Loucy (cell line): Measurements from ENCODE around the gene GAS2L2.

Experiments used
- H2AFZ ChIP-seq: fragments of 200-600 bp; sonication (generic); 2 replicates; pipeline ENCODE4 v1.6.0; 2016; ENCODE audit warnings: antibody characterized with exemption, mild to moderate bottlenecking, low read length, moderate library complexity
- H3F3A ChIP-seq: fragments of 200-600 bp; 2 replicates; pipeline ENCODE4 v1.6.0; 2016; ENCODE audit warnings: antibody characterized with exemption, low read depth, mild to moderate bottlenecking
- H3K27me3 ChIP-seq: fragments of 200-600 bp; sonication (generic); 2 replicates; pipeline ENCODE4 v1.6.1; 2014; ENCODE audit warnings: low read length, mild to moderate bottlenecking; ENCODE audit not compliant: insufficient read depth, poor library complexity, severe bottlenecking
- H3K36me3 ChIP-seq: fragments of 200-600 bp; sonication (generic); 2 replicates; pipeline ENCODE4 v1.6.1; 2016; ENCODE audit warnings: low read length; ENCODE audit not compliant: insufficient read depth
- H3K4me1 ChIP-seq: fragments of 200-600 bp; sonication (generic); 2 replicates; pipeline ENCODE4 v1.5.1; 2014; ENCODE audit warnings: low read length, mild to moderate bottlenecking; ENCODE audit not compliant: insufficient read depth, poor library complexity, severe bottlenecking
- H3K4me2 ChIP-seq: fragments of 200-600 bp; sonication (generic); 2 replicates; pipeline ENCODE4 v1.6.0; 2014; ENCODE audit warnings: antibody characterized with exemption, low read length, low read depth, mild to moderate bottlenecking; ENCODE audit not compliant: poor library complexity, severe bottlenecking
- H3K4me3 ChIP-seq: fragments of 200-600 bp; sonication (generic); 2 replicates; pipeline ENCODE4 v1.5.1; 2014; ENCODE audit warnings: low read length, mild to moderate bottlenecking, mixed read lengths; ENCODE audit not compliant: poor library complexity, severe bottlenecking
- H3K79me2 ChIP-seq: fragments of 200-600 bp; sonication (generic); 2 replicates; pipeline ENCODE4 v1.6.1; 2014; ENCODE audit warnings: low read length; ENCODE audit not compliant: insufficient read depth
- H3K9ac ChIP-seq: fragments of 200-600 bp; sonication (generic); 2 replicates; pipeline ENCODE4 v1.6.0; 2014; ENCODE audit warnings: mild to moderate bottlenecking, low read depth, low read length, moderate library complexity; ENCODE audit not compliant: poor library complexity, severe bottlenecking
- H3K9me2 ChIP-seq: fragments of 200-600 bp; sonication (generic); replicated peaks from 2 replicates; pipeline ENCODE4 v1.6.1; 2016; ENCODE audit warnings: low read depth, low read length, mixed read lengths
- H3K9me3 ChIP-seq: fragments of 200-600 bp; sonication (generic); 2 replicates; pipeline ENCODE4 v1.6.1; 2014; ENCODE audit warnings: mild to moderate bottlenecking, antibody characterized with exemption, low read length, low read depth; ENCODE audit not compliant: insufficient read depth
- H4K20me1 ChIP-seq: fragments of 200-600 bp; sonication (generic); 2 replicates; pipeline ENCODE4 v1.6.0; 2014; ENCODE audit warnings: antibody characterized with exemption, low read length, mild to moderate bottlenecking; ENCODE audit not compliant: insufficient read depth, poor library complexity, severe bottlenecking
- EZH2phosphoT487 ChIP-seq: fragments of 200-600 bp; IDR thresholded peaks from 2 replicates; pipeline ENCODE4 v1.6.1; 2018; ENCODE audit warnings: antibody characterized with exemption, mild to moderate bottlenecking, moderate library complexity, borderline replicate concordance
- TF ChIP-seq, protein P1 (sequence below): fragments of 200-600 bp; sonication (generic); conservative IDR thresholded peaks from 2 replicates; pipeline ENCODE4 v1.5.1; 2014; ENCODE audit warnings: mild to moderate bottlenecking, antibody characterized with exemption, low read length

GAS2L2 gene

DNA sequence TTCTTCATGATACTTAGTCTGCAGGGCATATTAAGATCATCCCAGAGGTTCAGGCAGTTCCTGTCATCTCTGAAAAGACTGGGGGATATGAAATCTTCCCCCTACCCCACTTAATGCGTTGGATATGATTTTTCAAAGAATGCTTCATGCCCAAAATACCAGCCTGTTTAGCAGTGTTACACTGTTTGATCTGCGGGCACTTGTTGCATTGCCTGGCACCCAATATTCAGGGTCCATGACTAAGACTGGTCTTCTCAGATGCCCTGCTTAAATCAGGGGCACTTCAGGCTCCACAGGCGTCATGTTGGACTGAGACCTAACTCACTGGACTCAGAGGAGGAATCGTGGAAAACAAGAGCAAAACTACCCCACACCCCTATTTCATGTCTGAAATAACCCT is 28.0 kb downstream of the GAS2L2 start:
- H3K9me3 ChIP-seq: no peaks in the 10 kb centered on the region
- TF ChIP-seq, protein P1, sequence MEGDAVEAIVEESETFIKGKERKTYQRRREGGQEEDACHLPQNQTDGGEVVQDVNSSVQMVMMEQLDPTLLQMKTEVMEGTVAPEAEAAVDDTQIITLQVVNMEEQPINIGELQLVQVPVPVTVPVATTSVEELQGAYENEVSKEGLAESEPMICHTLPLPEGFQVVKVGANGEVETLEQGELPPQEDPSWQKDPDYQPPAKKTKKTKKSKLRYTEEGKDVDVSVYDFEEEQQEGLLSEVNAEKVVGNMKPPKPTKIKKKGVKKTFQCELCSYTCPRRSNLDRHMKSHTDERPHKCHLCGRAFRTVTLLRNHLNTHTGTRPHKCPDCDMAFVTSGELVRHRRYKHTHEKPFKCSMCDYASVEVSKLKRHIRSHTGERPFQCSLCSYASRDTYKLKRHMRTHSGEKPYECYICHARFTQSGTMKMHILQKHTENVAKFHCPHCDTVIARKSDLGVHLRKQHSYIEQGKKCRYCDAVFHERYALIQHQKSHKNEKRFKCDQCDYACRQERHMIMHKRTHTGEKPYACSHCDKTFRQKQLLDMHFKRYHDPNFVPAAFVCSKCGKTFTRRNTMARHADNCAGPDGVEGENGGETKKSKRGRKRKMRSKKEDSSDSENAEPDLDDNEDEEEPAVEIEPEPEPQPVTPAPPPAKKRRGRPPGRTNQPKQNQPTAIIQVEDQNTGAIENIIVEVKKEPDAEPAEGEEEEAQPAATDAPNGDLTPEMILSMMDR: no peak
- TF ChIP-seq EZH2phosphoT487: no peak
- no peaks in the 10 kb centered on the region for H3F3A ChIP-seq
- peaks cover 41% of the 10 kb centered on the region; the same call in 1 of the 2 replicates for H3K36me3 ChIP-seq
- no peak overlapping the region for H3K4me2 ChIP-seq
- no peaks in the 10 kb centered on the region for H3K9me2 ChIP-seq
- H3K79me2 ChIP-seq: no peaks in the 10 kb centered on the region
- no peaks in the 10 kb centered on the region for H4K20me1 ChIP-seq
- H3K4me3 ChIP-seq: no peak overlapping the region
- H2AFZ ChIP-seq: no peak overlapping the region
- H3K27me3 ChIP-seq: no peaks in the 10 kb centered on the region
- no peaks in the 10 kb centered on the region for H3K4me1 ChIP-seq
- H3K9ac ChIP-seq: no peak overlapping the region

DNA sequence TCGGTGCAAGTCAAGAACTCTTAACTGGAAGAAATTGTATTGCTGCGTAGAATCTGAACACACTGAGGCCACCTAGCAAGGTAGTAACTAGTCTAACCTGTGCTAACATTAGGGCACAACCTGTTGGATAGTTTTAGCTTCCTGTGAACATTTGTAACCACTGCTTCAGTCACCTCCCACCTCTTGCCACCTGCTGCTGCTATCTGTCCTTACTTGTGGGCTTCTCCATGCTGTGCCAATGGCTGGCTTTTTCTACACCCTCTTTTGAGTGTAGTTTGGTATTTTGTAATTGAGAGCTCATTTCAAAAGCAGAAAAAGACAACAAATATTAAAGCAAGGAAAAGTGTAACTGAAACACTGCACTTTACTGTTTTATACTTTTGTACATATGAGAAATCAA is 29.3 kb downstream of the GAS2L2 start:
- Histone ChIP-seq H3K9me3 (no peaks in the 10 kb centered on the region), H3K4me1 (no peaks in the 10 kb centered on the region), H3K9ac (no peak overlapping the region), H3K9me2 (no peaks in the 10 kb centered on the region), H4K20me1 (no peaks in the 10 kb centered on the region), H3K4me2 (no peak overlapping the region), H3K36me3 (peaks cover 51% of the 10 kb centered on the region), H3F3A (no peaks in the 10 kb centered on the region), H3K4me3 (no peak overlapping the region), H2AFZ (no peak overlapping the region), H3K79me2 (no peaks in the 10 kb centered on the region), H3K27me3 (no peaks in the 10 kb centered on the region)
- TF ChIP-seq, protein P1: no peak
- no peak for TF ChIP-seq EZH2phosphoT487

DNA sequence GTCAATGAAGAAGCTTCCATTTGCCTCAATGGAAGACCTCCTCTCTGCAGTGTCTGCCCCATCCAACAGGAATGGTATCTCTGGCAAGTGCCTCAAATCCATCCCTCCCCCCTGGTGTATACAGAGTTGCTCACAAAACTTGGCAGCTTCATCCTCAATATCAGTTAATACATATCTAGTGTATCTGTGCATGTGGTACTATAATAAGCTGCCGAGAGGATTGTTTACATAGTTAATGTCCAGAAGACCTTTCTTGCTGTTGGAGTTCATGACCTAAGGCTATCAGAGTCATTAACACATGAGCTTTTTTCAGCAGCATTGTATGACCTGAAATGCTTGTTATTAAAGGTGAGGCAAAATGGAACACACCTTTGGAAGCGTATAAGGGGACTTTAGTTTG is 35.6 kb downstream of the GAS2L2 start:
- Histone ChIP-seq H3K79me2 (no peaks in the 10 kb centered on the region), H3K4me3 (no peak overlapping the region), H3K9ac (no peak overlapping the region), H3F3A (no peaks in the 10 kb centered on the region), H3K36me3 (peaks cover 75% of the 10 kb centered on the region), H2AFZ (no peak overlapping the region), H4K20me1 (no peaks in the 10 kb centered on the region), H3K9me3 (no peaks in the 10 kb centered on the region), H3K9me2 (no peaks in the 10 kb centered on the region), H3K4me2 (no peak overlapping the region), H3K4me1 (no peaks in the 10 kb centered on the region), H3K27me3 (no peaks in the 10 kb centered on the region)
- TF ChIP-seq, protein P1: no peak
- no peak for TF ChIP-seq EZH2phosphoT487
